Epithelial cell of prostate (primary cell): ENCODE data around the gene TRIP12.
"Not testable (repeated sequence)": the region's sequence is repeated elsewhere in the genome, so short reads cannot be mapped to it uniquely, and the experiment has no call there.

Source experiments
- DNase-seq: peaks from one replicate; pipeline ENCODE4 v3.0.0-alpha.2; 2011; ENCODE audit warnings: low read depth, low spot score
- H3K27ac ChIP-seq: fragments of 450-650 bp; 2 replicates; pipeline ENCODE4 v1.5.1; 2017; ENCODE audit warnings: mild to moderate bottlenecking

TRIP12 gene

GRCh38 chr2:229880892-229881586 lies 40.8 kb downstream of the TRIP12 start:
- no peak overlapping the region for H3K27ac ChIP-seq
- DNase-seq = no peak

- no peak overlapping the region for H3K27ac ChIP-seq
- DNase-seq = no peak
Observed at GRCh38 chr2:229879191-229879950, 42.4 kb downstream of the TRIP12 start.

- H3K27ac ChIP-seq = peak overlapping the region; percentile 35
- no peak for DNase-seq
Observed at GRCh38 chr2:229875549-229875948, 46.3 kb downstream of the TRIP12 start.

DNA sequence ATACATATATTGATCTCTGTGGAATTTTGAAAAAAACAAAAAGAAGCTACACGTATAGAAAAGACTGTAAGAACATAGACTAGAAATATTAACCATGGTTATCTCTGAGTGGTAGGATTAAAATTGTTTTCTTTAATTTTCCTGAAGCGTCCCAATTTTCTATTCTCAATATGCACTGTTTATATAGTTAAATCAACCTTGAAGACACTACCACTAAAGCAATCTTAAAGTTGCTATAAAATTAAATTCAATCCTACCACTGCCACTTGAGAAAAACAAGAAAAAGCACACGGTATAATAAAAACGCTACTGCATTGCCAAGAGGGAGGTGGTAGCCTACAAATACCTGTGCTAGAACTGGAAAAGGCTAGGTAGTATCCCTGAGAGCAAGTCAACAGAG lies 47.2 kb downstream of the TRIP12 start:
- no peak overlapping the region for H3K27ac ChIP-seq
- DNase-seq = no peak

DNA sequence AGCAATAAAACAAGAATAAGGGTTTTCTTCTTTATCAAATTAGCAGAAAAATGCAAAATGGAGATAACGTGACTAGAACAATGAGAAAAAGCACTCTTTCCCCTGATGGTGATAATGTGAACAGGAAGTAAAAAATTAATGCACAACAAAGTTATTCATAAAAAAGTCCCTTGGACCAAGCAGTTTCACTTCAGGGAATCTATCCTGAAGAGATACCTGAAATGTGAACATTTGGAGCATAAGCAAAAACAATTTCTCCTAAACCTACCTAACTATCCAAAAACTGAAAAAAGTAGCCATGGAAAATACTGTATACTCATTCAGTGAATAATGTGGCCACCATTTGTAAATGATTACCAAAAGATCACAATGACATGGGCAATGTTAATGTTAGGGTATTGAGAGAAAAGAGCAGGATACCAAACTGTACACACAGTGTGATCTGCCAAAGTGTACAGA lies 48.7 kb downstream of the TRIP12 start:
- no peak overlapping the region for H3K27ac ChIP-seq
- no peak for DNase-seq

DNA sequence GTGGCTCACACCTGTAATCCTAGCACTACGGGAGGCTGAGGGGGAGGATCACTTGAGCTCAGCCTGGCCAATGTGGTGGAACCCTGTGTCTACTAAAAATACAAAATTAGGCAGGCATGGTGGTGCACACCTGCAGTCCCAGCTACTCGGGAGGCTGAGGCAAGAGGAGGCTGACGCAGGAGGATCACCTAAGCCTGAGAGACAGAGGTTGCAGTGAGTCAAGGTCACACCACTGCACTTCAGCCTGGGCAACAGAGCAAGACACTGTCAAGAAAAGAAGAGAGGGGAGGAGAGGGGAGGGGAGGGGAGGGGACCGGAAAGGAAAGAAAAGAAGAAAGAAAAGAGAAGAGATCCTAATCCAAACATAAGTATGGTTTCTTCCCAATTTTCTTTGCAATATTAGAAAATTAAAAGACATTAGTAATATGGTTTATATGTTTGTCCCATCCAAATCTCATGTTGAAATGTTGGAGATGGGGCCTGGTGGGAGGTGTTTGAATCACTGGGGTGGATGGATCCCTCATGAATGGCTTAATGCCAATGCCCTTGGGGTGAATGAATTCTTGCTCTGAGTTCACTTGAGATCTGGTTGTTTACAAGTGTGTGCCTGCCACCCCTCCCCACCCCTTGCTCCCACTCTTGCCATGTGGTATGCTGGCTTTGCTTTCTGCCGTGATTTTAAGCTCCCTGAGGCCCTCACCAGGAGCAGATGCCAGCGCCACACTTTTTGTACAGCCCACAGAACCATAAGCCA lies 50.7 kb downstream of the TRIP12 start:
- no peak for DNase-seq
- no peak overlapping the region for H3K27ac ChIP-seq

GRCh38 chr2:229869226-229869625 lies 52.6 kb downstream of the TRIP12 start:
- DNase-seq = no peak

DNA sequence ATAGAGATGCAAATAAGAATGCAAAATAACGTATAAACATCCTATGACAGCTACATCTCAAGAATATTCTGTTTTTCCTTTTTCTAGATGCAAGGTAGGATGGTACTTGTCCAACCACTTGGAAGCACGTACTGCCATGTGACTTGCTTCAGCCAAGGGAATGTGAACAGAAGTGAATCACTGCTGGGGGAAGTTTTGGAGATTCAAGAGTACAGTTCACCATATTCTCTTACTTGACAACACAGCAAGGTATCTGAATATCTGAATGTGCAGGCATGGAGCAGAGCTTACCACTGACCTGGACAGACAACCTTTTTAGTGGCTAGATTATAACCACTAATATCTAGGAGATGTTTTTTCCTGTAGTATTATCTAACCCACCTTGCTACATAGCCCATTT lies 53.0 kb downstream of the TRIP12 start:
- no peak for DNase-seq
- H3K27ac ChIP-seq = no peak overlapping the region

More at GRCh38 chr2:229869226-229869625, 52.6 kb downstream of the TRIP12 start:
- no peak overlapping the region for H3K27ac ChIP-seq

GRCh38 chr2:229865033-229865432 lies 56.8 kb downstream of the TRIP12 start:
- no peak for DNase-seq
- no peak overlapping the region for H3K27ac ChIP-seq

DNA sequence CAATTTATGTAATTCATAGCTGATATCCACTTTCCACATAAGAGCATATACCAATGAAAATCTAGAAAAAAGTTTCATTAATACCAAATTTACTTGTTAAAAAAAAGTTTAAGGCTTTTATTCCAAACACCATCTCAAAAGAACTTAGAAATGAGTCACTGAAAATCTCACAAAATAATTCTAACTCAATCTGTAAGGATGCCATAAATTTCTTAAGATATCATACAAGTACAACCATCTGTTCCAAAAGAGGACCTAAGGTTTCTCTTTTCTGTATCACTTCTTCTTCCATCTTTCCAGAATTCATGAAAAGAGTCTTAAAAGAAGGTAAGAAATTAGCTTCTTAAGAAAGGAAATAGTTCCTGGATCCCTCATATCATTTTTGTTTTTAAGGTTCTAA lies 60.4 kb downstream of the TRIP12 start:
- H3K27ac ChIP-seq = no peak overlapping the region
- DNase-seq = no peak

DNA sequence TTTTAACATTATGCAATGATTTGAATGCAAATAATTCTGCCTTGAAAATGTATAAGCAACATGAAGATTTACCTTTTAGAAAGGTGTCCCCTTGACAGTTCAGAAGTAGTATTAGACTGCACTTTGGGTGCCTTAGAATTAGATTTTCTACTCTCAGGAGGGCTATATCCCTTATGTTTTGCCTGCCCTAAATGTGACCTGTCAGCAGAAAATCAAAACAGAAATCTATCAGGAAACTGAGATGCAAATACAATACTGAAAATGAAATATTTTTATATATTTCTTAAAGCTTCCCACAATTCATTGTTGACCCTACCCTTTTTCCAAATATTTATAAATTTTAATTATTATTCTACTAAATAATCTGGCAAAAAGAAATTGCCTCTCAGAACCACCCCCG lies 61.5 kb downstream of the TRIP12 start:
- no peak for DNase-seq
- H3K27ac ChIP-seq = no peak overlapping the region

DNA sequence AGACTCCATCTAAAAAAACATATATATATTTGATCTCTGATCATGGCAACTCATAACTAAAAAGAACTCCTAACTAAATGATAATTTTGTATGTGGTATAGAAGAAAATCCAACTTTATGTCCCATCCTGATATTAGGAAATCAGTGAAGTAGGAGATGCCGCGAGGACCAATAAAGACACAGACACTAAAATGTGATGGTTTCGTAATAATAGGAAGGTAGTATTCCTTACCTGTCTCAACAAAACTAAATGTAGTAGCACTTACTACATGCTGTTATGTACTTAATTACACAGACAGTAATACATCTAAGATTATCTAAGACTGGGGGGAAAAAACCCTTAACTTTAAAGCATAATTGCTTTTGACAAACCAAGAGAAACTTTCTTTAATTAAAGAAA lies 63.5 kb downstream of the TRIP12 start:
- DNase-seq = no peak
- no peak overlapping the region for H3K27ac ChIP-seq

DNA sequence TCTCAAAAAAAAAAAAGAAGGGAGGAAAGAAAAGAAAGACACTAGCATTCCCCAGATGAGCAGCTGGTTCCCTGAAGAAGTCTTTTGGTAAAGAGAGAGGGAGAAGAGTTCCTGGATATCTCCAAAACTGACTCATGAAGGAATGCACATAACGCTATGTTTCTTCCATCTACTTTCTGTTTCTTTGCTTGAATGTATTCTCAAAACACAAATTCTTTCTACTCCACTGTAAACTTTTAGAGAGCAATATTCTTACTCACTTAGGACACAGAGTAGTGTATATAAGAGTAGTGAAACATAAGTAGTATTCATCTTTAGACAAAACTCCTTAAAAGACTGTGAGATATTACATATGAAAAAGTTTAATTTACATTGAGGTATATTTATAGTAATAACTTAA lies 64.2 kb downstream of the TRIP12 start:
- no peak for DNase-seq
- no peak overlapping the region for H3K27ac ChIP-seq

DNA sequence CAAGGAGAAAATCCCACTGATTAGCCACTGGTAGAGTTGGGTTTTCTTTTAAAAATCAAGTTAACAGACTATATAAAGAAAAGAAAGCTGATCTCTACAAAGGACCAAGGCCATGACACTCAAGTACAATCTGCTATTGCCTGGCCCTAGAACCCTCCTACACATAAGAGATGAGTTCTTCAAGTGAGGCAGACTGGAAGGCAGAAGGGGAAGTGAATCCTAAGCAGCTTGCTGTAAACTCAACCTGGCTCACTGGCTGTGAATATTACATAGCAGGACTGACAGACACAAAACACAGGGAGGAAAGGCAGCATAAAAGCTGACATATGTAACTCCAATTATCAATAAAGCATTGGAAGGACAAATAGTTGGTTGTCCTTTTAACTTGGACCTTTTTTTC lies 65.4 kb downstream of the TRIP12 start:
- peak overlapping the region; percentile 15 for H3K27ac ChIP-seq
- DNase-seq = no peak

- DNase-seq = no peak
- peak overlapping the region; percentile 15 for H3K27ac ChIP-seq
Observed at GRCh38 chr2:229855116-229855515, 66.7 kb downstream of the TRIP12 start.

DNA sequence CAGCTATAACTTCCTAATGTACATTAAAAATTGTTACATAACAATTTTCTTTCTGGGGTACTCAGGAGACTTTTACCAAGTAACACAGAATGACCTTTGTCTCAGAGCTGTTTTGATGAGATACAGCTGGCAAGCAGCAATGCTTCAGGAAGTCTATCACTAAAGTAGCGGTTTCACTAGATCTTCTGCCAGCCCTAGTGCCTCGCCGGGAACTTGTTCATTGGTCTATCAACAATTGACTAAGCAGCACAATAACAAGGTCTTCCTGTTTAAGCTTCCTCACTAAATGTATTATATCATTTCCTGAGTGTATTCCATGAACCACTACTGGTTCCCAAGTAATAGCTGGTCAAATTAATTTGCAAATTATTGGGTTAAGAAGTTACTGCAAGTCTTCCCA lies 69.2 kb downstream of the TRIP12 start:
- DNase-seq = no peak
- no peak overlapping the region for H3K27ac ChIP-seq

- H3K27ac ChIP-seq = no peak overlapping the region
- DNase-seq = no peak
Observed at GRCh38 chr2:229851870-229852269, 69.9 kb downstream of the TRIP12 start.

DNA sequence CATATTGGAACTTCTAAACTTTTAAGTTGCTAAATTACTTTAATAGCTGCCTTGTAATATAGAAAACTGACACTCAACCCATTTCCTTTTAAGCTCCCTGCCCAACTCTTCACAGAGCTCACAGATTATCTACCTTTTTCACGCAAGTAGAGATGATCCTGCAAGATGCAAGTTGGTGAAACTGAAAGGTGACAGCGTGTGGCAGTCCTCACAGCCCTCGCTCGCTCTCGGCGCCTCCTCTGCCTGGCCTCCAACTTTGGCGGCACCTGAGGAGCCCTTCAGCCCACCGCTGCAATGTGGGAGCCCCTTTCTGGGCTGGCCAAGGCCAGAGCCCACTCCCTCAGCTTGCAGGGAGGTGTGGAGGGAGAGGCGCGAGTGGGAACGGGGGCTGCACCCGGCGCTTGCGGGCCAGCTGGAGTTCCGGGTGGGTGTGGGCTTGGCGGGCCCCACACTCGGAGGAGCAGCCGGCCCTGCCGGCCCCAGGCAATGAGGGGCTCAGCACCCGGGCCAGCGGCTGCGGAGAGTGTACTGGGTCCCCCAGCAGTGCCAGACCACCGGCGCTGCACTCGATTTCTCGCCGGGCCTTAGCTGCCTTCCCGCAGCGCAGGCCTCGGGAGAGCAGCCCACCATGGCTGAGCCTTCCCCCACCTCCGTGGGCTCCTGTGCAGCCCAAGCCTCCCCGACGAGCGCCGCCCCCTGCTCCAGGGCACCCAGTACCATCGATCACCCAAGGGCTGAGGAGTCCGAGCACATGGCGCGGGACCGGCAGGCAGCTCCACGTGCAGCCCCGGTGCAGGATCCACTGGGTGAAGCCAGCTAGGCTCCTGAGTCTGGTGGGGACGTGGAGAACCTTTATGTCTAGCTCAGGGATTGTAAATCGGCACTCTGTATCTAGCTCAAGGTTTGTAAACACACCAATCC lies 71.2 kb downstream of the TRIP12 start:
- DNase-seq, H3K27ac ChIP-seq: not testable (repeated sequence)

GRCh38 chr2:229849073-229849472 lies 72.7 kb downstream of the TRIP12 start:
- H3K27ac ChIP-seq = no peak overlapping the region
- DNase-seq = no peak

DNA sequence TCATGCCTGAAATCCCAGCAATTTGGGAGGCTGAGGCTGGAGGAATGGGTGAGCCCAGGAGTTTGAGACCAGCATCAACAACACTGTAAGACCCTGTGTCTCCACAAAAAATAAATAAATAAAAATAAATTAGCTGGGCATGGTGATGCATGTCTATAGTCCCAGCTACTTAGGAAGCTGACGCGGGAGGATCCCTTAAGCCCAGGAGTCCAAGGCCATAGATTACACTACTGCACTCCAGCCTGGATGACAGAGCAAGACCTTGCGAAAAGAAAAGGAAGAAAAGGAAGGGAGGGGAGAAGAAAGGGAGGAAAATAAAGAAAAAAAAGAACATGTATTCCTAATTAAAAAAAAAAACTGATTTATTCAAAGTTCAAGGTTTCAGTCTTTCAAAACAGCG lies 78.2 kb downstream of the TRIP12 start:
- H3K27ac ChIP-seq = no peak overlapping the region
- no peak for DNase-seq
